HG02943 (cell line): ENCODE results near the gene USP24.
"Not testable (repeated sequence)": the region's sequence is repeated elsewhere in the genome, so short reads cannot be mapped to it uniquely, and the experiment has no call there.

ENCODE experiments used
- ATAC-seq: cut with Tn5 transposase; IDR thresholded peaks from one replicate; pipeline ENCODE4 v1.9.1; 2021; ENCODE audit warnings: mild to moderate bottlenecking, low read depth, moderate library complexity; ENCODE audit not compliant: unreplicated experiment

The USP24 gene

DNA sequence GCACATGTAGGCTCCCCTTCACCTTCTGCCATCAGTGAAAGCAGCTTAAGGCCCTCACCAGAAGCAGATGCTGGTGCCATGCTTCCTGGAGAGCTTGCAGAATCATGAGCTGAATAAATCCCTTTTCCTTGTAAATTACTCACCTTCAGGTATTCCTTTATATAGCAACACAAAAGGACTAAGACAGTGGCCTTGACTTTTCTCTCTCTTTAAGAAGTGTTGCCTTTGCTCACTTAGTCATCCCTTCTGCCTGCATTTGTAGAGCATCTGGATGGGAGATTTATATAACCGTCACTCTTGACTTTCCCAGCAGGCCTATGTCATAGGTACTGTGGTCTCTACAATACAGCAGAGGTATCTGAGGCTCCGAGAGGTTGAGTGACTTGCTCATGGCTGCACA is 172.2 kb downstream of the USP24 start:
- ATAC-seq, result no peak

DNA sequence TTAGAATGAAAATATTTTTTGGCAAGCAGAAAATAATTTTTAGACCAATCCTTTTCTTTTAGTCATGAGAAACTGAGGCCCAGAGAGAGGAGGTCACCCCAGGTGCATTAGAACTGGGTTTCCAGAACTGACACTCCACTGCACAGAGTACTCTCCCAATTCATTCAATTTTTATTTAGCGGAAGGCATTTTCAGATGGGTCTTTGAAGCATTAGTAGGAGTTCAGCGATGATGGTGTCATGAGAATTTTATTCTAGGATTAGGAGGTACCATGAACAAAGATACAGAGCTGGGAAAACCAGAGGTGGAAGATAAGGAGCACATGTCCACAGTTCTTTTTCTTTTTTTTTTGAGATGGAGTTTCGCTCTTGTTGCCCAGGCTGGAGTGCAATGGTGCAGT is 173.6 kb downstream of the USP24 start:
- ATAC-seq, result no peak

DNA sequence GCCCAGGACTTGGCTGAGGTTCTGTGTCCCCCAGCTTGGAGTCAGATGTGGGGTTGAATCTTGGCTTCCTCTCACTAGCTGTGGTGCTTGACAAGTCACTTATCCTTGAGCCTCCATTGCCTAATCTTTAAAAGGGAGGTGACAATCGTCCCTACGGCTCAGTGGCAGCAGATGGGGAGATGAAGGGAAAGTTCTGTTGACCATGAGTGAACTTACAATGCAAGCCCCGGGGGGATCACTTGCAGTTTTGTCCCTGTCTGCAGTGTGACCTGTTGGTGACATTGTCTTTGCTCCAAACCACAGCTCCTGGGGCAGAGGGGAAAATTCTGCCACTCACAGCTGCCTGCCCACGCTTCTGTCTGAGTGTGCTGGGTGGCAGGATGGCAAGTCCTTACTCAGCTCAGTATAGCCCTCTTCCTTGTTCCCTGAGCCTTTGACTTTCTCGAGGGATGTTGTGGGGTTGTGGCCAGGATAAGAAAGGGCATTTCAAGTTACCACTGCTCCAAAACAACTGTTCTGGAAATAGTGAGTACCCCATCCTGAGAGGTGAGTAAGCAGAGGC is 174.2 kb downstream of the USP24 start:
- ATAC-seq, result no peak

DNA sequence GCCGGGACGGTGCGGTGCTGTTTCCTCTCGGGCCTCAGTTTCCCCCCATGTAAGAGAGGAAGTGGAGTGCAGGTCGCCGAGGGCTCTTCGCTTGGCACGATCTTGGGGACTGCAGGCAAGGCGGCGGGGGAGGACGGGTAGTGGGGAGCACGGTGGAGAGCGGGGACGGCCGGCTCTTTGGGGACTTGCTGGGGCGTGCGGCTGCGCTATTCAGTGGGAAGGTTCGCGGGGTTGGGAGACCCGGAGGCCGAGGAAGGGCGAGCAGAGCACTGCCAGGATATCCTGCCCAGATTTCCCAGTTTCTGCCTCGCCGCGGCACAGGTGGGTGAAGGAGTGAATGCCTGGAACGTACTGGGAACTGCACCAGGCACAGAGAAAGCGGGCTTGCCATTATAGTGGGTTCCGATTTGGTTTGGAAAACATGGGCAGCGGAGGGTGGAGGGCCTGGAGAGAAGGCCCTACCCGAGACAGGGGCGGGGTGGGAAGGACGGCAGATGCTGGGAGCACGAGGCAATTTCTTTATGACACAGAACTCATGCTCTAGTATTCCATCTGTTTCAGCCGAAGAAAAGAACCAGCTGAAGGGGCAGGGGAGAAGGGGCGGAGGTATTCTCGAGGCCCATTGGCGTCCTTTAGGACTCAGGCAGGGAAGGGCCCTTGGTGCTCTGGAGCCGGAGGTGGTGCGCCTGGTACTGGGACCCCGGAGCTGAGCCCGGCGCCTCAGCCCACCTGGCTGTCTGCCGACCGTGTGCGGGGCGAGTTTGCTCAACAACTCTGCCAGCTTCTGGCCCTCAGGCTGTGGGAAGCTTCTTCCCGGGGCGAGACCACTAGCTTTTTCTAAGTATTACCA is 174.9 kb downstream of the USP24 start:
- no peak for ATAC-seq

DNA sequence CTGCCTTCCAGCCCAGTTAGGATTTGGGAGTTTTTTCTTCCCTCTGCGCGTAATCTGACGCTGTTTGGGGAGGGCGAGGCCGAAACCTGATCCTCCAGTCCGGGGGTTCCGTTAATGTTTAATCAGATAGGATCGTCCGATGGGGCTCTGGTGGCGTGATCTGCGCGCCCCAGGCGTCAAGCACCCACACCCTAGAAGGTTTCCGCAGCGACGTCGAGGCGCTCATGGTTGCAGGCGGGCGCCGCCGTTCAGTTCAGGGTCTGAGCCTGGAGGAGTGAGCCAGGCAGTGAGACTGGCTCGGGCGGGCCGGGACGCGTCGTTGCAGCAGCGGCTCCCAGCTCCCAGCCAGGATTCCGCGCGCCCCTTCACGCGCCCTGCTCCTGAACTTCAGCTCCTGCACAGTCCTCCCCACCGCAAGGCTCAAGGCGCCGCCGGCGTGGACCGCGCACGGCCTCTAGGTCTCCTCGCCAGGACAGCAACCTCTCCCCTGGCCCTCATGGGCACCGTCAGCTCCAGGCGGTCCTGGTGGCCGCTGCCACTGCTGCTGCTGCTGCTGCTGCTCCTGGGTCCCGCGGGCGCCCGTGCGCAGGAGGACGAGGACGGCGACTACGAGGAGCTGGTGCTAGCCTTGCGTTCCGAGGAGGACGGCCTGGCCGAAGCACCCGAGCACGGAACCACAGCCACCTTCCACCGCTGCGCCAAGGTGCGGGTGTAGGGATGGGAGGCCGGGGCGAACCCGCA is 175.7 kb downstream of the USP24 start, which contains the start of gene PCSK9:
TSS of gene PCSK9 (plus strand) at position 207 of the 741 bp plus-strand sequence. CDS start at position 497, 290 bp downstream.
- no peak for ATAC-seq

DNA sequence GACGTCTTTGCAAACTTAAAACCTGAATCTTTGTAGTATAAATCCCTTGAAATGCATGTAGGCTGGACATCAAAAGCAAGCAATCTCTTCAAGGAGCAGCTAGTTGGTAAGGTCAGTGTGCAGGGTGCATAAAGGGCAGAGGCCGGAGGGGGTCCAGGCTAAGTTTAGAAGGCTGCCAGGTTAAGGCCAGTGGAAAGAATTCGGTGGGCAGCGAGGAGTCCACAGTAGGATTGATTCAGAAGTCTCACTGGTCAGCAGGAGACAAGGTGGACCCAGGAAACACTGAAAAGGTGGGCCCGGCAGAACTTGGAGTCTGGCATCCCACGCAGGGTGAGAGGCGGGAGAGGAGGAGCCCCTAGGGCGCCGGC is 176.2 kb downstream of the USP24 start:
- no peak for ATAC-seq

DNA sequence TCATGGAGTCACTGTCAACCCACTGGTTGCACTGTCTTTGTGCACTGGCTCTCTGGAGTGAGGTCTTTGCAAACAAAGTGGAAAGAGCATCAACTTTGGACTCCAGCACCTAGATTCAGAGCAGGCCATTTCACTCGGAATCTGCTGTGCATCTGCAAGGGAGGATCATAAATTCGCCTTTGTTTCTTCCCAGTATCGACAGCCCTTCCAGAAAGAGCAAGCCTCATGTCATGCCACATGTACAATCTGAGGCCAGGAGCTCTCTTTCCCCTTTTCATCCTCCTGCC is 176.7 kb downstream of the USP24 start:
- no peak for ATAC-seq

DNA sequence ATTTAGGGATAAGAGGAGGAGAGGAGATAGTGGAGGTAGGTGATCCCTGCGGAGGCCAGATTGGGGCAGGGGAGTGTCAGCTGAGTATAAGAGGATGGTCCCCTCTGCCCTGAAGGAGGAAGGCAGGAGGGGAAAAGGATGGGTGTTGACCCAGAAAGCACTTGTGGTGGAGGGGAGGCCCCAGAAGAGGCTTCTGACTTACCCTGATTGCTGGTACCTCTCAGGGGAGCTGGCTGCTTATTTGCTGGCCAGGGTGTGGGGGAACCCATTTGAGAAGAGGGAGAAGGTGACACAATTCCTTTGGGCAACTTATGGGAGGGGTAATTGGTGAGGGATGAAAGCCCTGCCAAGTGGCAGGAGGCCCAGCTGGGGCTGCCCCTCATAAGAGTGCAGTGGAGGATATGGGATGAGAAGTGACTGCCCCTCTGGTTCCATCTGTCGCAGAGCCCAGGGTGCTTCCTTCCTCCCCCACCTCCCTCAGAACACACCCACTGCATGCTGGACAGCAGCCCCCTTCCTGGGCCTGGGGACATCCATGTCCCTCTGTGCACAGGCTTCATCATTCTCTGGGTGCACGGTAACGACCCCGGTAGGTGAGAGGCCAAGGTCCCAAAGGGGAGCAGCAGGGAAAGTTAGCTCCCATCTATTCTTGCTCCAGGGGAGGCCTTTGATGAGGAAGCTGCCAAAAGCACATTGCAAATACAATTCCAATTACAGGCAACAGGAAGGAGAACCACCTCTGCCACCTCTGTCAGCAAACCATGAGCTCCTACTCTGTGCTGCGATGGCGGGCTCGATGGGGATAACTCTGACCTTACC is 177.2 kb downstream of the USP24 start:
- ATAC-seq, result no peak

DNA sequence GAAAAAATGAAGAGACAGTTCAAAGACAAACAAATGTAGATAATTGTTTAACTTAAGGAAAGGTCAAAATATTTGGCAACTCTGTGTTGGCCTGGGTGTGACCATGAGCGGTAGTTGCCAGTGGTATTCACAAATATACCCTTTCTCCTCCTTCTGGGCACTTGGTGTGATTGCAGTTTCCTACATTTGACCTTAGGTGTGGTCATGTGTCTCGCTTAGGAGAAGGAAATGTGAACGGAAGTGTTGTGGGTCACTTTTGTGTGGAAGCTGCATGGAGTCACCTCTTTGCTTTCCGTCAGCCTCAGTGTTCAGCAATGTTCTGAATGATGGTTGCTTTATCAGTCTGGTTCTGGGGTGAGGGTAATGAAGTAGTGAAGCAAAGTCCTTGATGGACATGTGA is 179.3 kb downstream of the USP24 start:
- ATAC-seq, result no peak

DNA sequence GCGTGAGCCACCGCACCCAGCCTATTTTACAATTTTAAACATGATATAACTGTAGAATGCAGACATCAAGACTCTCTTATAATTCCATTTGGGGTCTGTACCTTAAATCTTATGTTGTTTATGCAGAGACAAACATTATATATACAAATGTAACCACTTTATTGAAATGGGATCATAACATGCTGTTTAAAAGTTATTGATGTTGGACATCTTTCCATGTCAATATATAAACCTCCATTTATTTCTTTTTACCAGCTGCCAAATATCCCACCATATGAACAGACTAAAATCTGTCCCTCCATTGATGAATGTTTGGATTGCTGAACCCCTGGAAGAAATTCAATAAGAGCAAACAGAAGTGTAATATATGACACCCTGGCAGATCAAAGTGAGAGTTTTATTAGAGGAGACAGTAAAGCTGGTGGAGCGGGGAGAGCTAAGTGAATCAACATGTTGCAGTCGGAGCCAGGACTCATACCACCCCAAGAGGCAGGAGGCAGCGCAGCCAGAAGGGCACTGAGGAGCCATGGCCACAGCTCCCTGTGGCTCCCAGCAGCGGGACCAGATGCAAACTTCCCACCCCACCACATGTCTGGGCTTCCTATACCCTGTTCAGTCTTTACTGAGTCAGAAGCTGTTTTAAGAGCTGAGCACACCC is 180.6 kb downstream of the USP24 start:
- ATAC-seq, result no peak

DNA sequence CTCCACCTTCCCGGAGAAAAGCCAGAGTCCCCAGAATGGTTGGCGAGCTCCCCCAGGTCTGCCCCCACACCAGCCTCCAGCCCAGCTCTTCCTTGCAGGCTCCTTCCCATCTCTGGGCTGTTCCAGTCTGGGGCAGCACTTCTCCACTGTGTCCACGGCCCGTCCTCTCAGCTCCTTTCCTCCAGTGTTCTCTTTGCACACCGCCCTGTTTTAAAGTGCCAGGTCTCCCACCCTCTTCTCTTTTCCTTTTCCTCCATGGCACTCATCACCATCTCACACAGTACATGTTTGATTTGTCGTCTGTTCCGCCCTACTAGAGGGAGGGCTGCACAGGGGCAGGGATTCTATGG is 181.9 kb downstream of the USP24 start:
- no peak for ATAC-seq

DNA sequence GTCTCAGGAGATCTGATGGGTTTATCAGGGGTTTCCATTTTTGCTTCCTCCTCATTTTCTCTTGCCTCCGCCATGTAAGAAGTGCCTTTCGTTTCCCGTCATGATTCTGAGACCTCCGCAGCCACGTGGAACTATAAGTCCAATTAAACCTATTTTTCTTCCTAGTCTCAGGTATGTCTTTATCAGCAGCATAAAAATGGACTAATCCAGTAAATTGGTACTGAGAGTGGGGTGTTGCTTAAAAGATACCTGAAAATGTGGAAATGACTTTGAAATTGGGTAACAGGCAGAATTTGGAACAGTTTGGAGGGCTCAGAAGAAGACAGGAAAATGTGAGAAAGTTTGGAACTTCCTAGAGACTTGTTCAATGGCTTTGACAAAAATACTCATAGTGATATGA is 184.1 kb downstream of the USP24 start:
- not testable (repeated sequence) for ATAC-seq

DNA sequence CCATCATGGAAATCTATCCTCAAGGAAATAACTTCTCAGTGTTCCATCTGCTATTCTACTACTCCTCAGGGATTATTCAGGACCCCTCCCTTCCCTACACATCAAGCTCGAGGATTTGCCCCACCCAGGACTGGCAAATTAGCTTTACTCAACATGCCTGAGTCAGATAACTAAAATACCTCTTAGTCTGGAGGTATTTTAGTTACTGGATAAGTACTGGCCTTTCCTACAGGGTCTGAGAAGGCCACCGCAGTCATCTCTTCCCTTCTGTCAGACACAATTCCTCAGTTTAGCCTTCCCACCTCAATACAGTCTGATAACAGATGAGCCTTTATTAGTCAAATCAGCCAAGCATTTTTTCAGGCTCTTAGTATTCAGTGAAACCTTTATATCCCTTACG is 188.5 kb downstream of the USP24 start:
- not testable (repeated sequence) for ATAC-seq

DNA sequence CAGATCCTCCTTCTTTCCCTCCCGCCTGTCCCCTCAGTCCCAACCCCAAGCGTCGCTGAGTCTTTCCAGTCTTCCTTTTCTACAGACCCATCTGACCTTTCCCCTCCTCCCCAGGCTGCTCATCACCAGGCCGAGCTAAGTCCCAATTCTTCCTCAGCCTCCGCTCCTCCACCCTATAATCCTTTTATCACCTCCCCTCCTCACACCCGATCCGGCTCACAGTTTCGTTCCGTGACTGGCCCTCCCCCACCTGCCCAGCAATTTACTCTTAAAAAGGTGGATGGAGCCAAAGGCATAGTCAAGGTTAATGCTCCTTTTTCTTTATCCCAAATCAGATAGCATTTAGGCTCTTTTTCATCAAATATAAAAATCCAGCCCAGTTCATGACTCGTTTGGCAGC is 191.0 kb downstream of the USP24 start:
- ATAC-seq, result not testable (repeated sequence)

DNA sequence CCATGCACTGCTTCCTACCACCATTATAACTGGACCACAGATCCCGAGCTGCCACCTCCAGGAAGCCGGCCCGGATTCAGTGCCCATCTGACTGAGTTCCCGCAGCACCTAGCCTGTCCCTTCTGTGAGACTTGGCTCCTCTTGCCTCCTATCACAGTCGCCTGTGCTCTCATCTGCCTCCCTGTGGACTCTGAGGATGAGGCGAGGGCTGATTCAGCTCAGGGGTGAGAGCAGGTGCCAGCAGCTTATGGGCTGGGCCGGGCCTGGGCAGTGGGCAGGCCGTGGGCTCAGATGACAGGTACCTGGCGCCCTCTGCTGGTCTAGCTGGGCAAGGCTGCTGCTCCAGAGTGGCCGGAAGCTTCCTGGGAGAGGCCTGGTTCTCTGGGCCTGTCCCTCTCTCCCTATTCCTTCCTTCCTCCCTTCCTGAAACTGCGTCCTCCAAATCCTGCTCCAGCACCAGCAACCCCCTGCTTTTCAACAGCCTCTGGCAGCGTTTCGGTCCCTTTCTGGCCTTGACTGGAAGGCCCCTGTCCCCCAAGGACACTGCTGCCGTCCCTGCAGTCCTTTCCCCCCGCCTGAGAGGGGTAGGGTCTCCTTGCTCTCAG is 193.1 kb downstream of the USP24 start:
- ATAC-seq, result no peak

DNA sequence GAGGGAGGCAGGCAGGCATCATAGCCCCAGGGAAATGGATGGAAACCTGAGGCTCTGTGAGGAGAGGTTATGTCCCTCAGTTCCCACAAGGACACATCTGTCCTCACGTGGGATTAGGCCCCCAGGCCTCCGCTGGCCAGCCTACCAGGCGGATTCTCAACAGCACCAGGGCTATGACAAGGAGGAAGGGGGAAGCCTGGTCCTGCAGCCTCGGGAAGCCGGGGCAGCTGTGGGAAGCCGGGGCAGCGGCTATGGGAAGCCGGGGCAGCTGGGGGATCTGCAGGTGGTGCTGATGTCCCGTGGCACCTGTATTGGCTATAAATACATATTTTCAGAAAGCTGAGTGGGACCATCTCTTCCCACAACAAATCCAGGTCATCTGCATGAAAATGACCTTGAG is 196.8 kb downstream of the USP24 start:
- ATAC-seq, result no peak
